Natural killer cell (primary cell): ENCODE data around the gene RGS10. TPM values are rescaled to one million over a fixed set of nuclear protein-coding genes. Genes with fewer than 3 reads are reported as not detected.
A peak's percentile ranks its signal among the peaks of the same experiment; 100 is the strongest.

Experiments used
- ATAC-seq, 3 donors: fragments of 150-1000 bp in 2 of 3; fragments of 200-7000 bp in 1 of 3; cut with Tn5 transposase; 1 replicate in 1 of 3; 2 replicates in 2 of 3; pipeline ENCODE4 v1.10.0; 2021; ENCODE audit warnings: mild to moderate bottlenecking in 2 of 3, moderate library complexity in 2 of 3
- DNase-seq, 2 donors: peaks; one replicate each; pipeline versions ENCODE4 v3.0.0 to v3.0.0-alpha.2; 2013 to 2021; ENCODE audit warnings: mixed read lengths in 1 of 2
- H3K27ac ChIP-seq: one replicate; pipeline ENCODE4 v1.5.1; 2013; ENCODE audit warnings: mild to moderate bottlenecking, low read length
- H3K27me3 ChIP-seq: one replicate; pipeline ENCODE4 v1.6.1; 2013; ENCODE audit warnings: low read length; ENCODE audit not compliant: control insufficient read depth, insufficient read depth
- H3K36me3 ChIP-seq: one replicate; pipeline ENCODE4 v1.6.1; 2013; ENCODE audit warnings: low read length; ENCODE audit not compliant: control insufficient read depth, insufficient read depth
- H3K4me1 ChIP-seq: one replicate; pipeline ENCODE4 v1.6.1; 2013; ENCODE audit warnings: low read length; ENCODE audit not compliant: control insufficient read depth, insufficient read depth
- H3K4me3 ChIP-seq: one replicate; pipeline ENCODE4 v1.5.1; 2013; ENCODE audit warnings: low read length
- H3K9me3 ChIP-seq: one replicate; pipeline ENCODE4 v1.6.1; 2013; ENCODE audit warnings: low read length; ENCODE audit not compliant: control insufficient read depth, insufficient read depth
- H3K27ac Mint-ChIP-seq, 2 donors: one replicate each; pipeline ENCODE4 v1.8.0; 2022; ENCODE audit warnings: mild to moderate bottlenecking in 2 of 2, mixed read lengths in 2 of 2, moderate library complexity in 1 of 2
- H3K27me3 Mint-ChIP-seq, 2 donors: one replicate each; pipeline ENCODE4 v1.8.0; 2022; ENCODE audit warnings: low read depth in 2 of 2, mixed read lengths in 2 of 2
- H3K36me3 Mint-ChIP-seq: one replicate; pipeline ENCODE4 v1.8.0; 2022; ENCODE audit warnings: mixed read lengths
- H3K4me1 Mint-ChIP-seq, 2 donors: one replicate each; pipeline ENCODE4 v1.8.0; 2022; ENCODE audit warnings: mixed read lengths in 2 of 2
- H3K4me3 Mint-ChIP-seq: one replicate; pipeline ENCODE4 v1.8.0; 2022; ENCODE audit warnings: mild to moderate bottlenecking, moderate library complexity, mixed read lengths
- H3K9me3 Mint-ChIP-seq, 2 donors: one replicate each; pipeline ENCODE4 v1.8.0; 2022; ENCODE audit warnings: mixed read lengths in 2 of 2
- WGBS: methylation state at CpG from one replicate; pipeline ENCODE4 v1.1.7; 2013; ENCODE audit warnings: missing lambda C conversion rate; ENCODE audit not compliant: insufficient coverage; 5-methylcytosine and 5-hydroxymethylcytosine counted together
- intact Hi-C: fragments of 100-400 bp; cut with micrococcal nuclease; formaldehyde crosslinking; loops from one replicate; pipeline ENCODE4 v1.14.2; 2022
- total RNA-seq, 4 donors: library from RNA; stranded (reverse); fragments of 120-200 nt in 1 of 4; gene quantifications; one replicate each; pipeline versions ENCODE4 v1.2.3 to v1.2.4, GENCODE V29; 2013 to 2022
- TF ChIP-seq, protein P1 (sequence below): fragments of 200-600 bp; IDR thresholded peaks from one replicate; pipeline ENCODE4 v1.8.0; 2022; ENCODE audit warnings: antibody characterized with exemption

Gene RGS10
- total RNA-seq, 3 donors from 2014 or later (not counting 1 experiment from before 2014, with no cell fraction given): 13.5 to 25.7 (median 21.4) TPM

DNA sequence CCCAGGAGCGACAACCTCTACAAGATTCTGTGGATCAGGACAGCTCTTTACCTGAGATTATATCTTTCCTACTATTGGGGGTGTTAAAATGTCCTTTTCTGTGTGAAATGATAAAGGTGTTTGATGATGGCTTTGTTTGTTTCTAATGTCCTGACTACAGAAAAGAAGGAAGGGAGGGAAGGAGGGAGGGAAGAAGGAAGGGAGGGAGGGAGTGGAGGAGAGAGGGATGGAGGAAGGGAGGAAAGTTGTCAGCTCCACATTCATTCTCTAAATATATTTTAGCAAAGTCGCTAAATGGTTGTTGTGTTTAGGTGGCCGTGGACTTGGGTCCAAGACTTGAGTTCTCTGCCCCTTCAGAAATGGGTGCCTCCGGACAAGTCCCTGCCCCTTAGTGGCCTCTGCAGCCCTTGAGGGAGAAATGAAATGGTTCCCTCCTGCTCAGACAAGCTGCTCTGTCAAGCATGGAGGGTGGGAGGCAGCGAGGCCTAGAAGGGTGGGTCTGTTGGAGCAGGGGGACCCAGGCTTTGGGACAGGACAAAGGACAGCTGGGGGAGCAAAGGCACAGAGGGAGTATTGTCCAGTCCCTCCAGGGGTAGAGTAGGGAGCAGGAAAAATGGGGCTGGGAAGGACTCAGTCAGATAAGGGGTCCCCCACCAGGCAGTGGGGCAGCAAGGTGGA lies 4.4 kb downstream of the RGS10 start:
- H3K4me1 ChIP-seq: peaks cover 24% of the 10 kb centered on the region
- H3K9me3 ChIP-seq: no peaks in the 10 kb centered on the region
- H3K36me3 ChIP-seq: no peaks in the 10 kb centered on the region
- H3K27ac ChIP-seq: no peak overlapping the region
- intact Hi-C loops: no loop called here
- H3K9me3 Mint-ChIP-seq: no peaks in the 10 kb centered on the region
- no peak overlapping the region for H3K4me3 ChIP-seq
- WGBS: 85% methylated on average over 4 of the region's 5 CpGs
- H3K27ac Mint-ChIP-seq: peak overlapping the region in 1 of 2 donors; percentile 63
- TF ChIP-seq, protein P1, sequence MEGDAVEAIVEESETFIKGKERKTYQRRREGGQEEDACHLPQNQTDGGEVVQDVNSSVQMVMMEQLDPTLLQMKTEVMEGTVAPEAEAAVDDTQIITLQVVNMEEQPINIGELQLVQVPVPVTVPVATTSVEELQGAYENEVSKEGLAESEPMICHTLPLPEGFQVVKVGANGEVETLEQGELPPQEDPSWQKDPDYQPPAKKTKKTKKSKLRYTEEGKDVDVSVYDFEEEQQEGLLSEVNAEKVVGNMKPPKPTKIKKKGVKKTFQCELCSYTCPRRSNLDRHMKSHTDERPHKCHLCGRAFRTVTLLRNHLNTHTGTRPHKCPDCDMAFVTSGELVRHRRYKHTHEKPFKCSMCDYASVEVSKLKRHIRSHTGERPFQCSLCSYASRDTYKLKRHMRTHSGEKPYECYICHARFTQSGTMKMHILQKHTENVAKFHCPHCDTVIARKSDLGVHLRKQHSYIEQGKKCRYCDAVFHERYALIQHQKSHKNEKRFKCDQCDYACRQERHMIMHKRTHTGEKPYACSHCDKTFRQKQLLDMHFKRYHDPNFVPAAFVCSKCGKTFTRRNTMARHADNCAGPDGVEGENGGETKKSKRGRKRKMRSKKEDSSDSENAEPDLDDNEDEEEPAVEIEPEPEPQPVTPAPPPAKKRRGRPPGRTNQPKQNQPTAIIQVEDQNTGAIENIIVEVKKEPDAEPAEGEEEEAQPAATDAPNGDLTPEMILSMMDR: no peak
- peaks cover 14 to 24% of the 10 kb centered on the region in 2 donors for H3K4me1 Mint-ChIP-seq
- no peaks in the 10 kb centered on the region for H3K36me3 Mint-ChIP-seq
- ATAC-seq (no peak), DNase-seq (no peak)
- no peak overlapping the region for H3K4me3 Mint-ChIP-seq
- no peaks in the 10 kb centered on the region for H3K27me3 ChIP-seq
- H3K27me3 Mint-ChIP-seq: no peaks in the 10 kb centered on the region

DNA sequence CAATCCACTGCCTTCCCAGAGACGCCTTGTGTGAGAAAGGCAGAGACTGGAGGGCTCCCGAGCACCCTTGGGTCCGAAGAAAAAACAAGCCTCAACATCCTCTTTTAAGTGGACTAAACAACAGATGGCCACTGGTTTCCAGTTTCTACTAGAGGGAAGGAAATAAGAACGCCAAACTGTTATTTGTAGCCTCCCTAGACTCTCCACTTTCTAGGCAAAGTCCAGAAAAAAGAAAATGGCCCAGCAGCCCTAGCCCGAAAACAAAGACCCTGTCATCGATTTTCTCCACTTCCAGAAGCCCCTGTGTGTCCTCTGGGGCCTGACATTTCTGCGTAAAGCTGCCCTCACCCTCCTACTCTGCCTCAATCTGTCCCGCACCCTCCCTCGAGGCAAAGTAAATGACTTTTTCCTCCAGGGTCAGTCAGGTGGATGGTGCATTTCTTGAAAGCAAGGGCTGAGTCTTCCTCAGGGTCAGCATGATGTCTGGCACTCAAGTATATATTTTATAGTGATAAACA lies 6.0 kb downstream of the RGS10 start:
- Mint-ChIP-seq H3K4me1 (peaks cover 14 to 20% of the 10 kb centered on the region in 2 donors), H3K9me3 (no peaks in the 10 kb centered on the region), H3K36me3 (no peaks in the 10 kb centered on the region), H3K27ac (no peak overlapping the region), H3K4me3 (no peak overlapping the region), H3K27me3 (no peaks in the 10 kb centered on the region)
- Histone ChIP-seq H3K4me1 (peaks cover 20% of the 10 kb centered on the region), H3K9me3 (no peaks in the 10 kb centered on the region), H3K4me3 (no peak overlapping the region), H3K27me3 (no peaks in the 10 kb centered on the region), H3K27ac (no peak overlapping the region), H3K36me3 (no peaks in the 10 kb centered on the region)
- TF ChIP-seq, protein P1: no peak
- intact Hi-C loops: no loop called here
- DNase-seq (no peak), ATAC-seq (no peak)
- WGBS: 83% methylated on average over 9 of the region's 9 CpGs

DNA sequence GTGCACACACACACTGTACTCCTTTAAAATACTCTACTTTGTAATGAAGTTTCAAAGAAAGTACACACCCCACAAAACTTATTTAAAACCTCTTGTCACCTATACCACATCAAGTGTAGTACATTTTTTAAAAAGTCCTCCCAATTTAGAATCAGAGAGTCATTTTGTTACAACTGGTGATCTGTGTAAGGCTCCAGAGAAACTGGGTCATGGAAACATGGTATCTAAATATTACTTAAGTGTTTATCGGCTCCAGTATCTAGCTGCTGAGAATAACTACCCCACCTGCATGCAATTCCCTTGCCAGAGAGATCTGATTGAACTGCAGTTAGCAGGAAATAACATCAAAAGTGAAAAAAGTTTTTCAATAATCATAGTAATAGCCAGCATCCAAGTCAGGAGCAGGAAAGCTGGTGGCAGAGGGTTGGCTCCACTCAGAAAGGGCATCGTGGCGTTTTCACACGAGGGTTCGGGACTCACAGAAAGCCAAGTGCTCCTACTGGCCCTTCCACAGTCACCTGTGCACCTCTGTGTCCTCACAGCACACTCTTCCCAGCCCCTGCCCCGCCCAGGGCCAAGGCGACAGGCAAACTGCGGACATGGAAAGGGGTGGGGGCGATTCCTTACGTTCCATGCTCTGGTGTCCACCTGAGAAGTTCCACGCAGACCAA lies 6.5 kb downstream of the RGS10 start:
- no peak overlapping the region for H3K4me3 ChIP-seq
- ATAC-seq (no peak), DNase-seq (peak in 1 of 2 donors; percentile 35)
- H3K27ac Mint-ChIP-seq: no peak overlapping the region
- H3K27ac ChIP-seq: no peak overlapping the region
- no peaks in the 10 kb centered on the region for H3K27me3 ChIP-seq
- 88% methylated on average over 11 of the region's 11 CpGs for WGBS
- peaks cover 12 to 15% of the 10 kb centered on the region in 2 donors for H3K4me1 Mint-ChIP-seq
- intact Hi-C loops: no loop called here
- H3K4me3 Mint-ChIP-seq: no peak overlapping the region
- H3K9me3 ChIP-seq: no peaks in the 10 kb centered on the region
- H3K4me1 ChIP-seq: peaks cover 15% of the 10 kb centered on the region
- TF ChIP-seq, protein P1: no peak
- no peaks in the 10 kb centered on the region for H3K36me3 Mint-ChIP-seq
- no peaks in the 10 kb centered on the region for H3K27me3 Mint-ChIP-seq
- no peaks in the 10 kb centered on the region for H3K36me3 ChIP-seq
- no peaks in the 10 kb centered on the region for H3K9me3 Mint-ChIP-seq
